Naive thymus-derived CD8-positive, alpha-beta T cell (primary cell): Measurements from ENCODE around the gene ECHS1. TPM values are rescaled to one million over a fixed set of nuclear protein-coding genes. Genes with fewer than 3 reads are reported as not detected.
A peak's percentile ranks its signal among the peaks of the same experiment; 100 is the strongest.
"Not testable (repeated sequence)": the region's sequence is repeated elsewhere in the genome, so short reads cannot be mapped to it uniquely, and the experiment has no call there.

Source experiments
- ATAC-seq, 2 donors: fragments of 150-1000 bp; cut with Tn5 transposase in 1 of 2; sonication (Bioruptor Pico), chemical (Tn5 transposase) in 1 of 2; 1 replicate in 1 of 2; 2 replicates in 1 of 2; pipeline ENCODE4 v1.10.0; 2021; ENCODE audit warnings: mild to moderate bottlenecking in 2 of 2, moderate library complexity in 2 of 2
- POLR2A ChIA-PET: fragments of 350-600 bp; sonication (Branson Sonifier 250); formaldehyde crosslinking; loops from one replicate; lab custom pipeline; 2021; ENCODE audit warnings: antibody characterized with exemption; lab: Charles Lee
- DNase-seq, 10 donors: peaks; one replicate each; pipeline versions ENCODE4 v3.0.0 to v3.0.0-alpha.2; 2020 to 2022
- H3K27ac Mint-ChIP-seq, 10 donors: one replicate each; pipeline ENCODE4 v1.8.0; 2020 to 2022; ENCODE audit warnings: mild to moderate bottlenecking in 10 of 10, mixed read lengths in 10 of 10, moderate library complexity in 4 of 10, inconsistent platforms in 1 of 10
- H3K27me3 Mint-ChIP-seq, 5 donors: one replicate each; pipeline ENCODE4 v1.8.0; 2021 to 2022; ENCODE audit warnings: mixed read lengths in 5 of 5
- H3K36me3 Mint-ChIP-seq, 3 donors: one replicate each; pipeline ENCODE4 v1.8.0; 2020 to 2022; ENCODE audit warnings: mixed read lengths in 3 of 3, mild to moderate bottlenecking in 2 of 3, inconsistent platforms in 1 of 3
- H3K4me1 Mint-ChIP-seq, 4 donors: one replicate each; pipeline ENCODE4 v1.8.0; 2021 to 2022; ENCODE audit warnings: mixed read lengths in 4 of 4
- H3K4me3 Mint-ChIP-seq, 10 donors: one replicate each; pipeline ENCODE4 v1.8.0; 2020 to 2022; ENCODE audit warnings: mild to moderate bottlenecking in 10 of 10, mixed read lengths in 10 of 10, moderate library complexity in 6 of 10, inconsistent platforms in 1 of 10
- H3K9me3 Mint-ChIP-seq, 9 donors: one replicate each; pipeline ENCODE4 v1.8.0; 2020 to 2022; ENCODE audit warnings: mixed read lengths in 9 of 9, mild to moderate bottlenecking in 3 of 9, inconsistent platforms in 1 of 9, moderate library complexity in 1 of 9
- polyA plus RNA-seq, 3 donors: library from polyadenylated mRNA; unstranded; fragments of 300-500 nt; fragmentation: Illumina TruSeq; gene quantifications; one replicate each; pipeline ENCODE4 v1.2.3, GENCODE V29; 2021
- total RNA-seq, 8 experiments: library from RNA in 2 of 8; stranded (reverse) in 2 of 8; gene quantifications; one replicate each; pipeline ENCODE4 v1.2.3 and lab custom pipeline; 2021 to 2026

The ECHS1 gene
- total and polyA plus RNA-seq, 5 experiments from 2014 or later, result 28.3 to 110 (median 103) TPM

DNA sequence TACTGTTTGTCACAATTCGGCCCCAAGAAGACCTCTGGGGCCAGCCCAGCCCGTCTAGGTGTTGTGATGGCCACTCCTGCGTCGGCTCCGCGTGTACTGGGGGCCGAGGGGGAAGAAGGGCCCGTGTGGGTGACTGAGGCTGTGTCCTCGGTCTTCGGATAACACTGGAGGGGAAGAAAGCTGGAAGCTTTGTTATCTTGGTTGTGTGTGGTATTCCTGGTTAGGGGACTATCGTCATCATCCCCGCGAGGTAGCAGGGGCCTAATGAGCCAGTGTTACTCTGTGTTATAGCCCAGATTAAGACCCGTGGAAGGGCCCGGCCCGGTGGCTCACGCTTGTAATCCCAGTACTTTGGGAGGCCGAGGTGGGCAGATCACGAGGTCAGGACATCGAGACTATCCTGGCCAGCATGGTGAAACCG, 21.7 kb upstream of the ECHS1 start:
- peaks cover 23 to 56% (median 41%) of the 10 kb centered on the region in 4 donors for H3K4me1 Mint-ChIP-seq

DNA sequence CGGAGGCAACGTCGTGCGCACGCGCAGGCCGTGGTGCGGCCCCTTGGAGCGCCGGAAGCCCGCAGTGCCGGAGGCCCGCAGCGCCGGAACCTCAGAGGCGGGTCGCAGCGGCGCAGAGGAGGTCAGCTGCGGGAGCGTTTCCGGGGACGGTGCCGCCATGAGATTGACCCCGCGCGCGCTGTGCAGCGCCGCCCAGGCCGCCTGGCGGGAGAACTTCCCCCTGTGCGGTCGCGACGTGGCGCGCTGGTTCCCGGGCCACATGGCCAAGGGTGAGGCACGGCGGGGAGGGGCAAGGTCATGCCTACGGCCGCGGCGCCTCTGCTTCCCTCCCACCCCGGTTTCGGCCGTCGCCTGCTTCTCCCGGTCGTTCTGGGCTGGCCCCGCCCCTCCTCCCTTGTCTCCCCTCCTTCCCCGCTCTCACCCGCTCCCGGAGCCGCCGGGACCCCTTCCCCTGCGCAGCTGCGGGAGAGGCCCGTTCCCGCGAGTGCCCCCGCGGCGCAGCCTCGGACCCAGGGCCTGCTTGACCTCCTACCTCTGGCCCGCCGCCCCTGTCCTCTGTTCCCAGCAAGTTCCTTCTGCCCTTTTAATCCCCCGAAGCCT, 21.0 kb upstream of the ECHS1 start, which contains the start of gene MTG1:
MTG1 (plus strand) TSS at position 94 of the 600 bp plus-strand sequence; CDS start at position 158, 64 bp downstream.
- Mint-ChIP-seq H3K9me3 (no peaks in the 10 kb centered on the region), H3K27ac (peak within 1 kb of the TSS; percentile 85 to 96 (median 92)), H3K4me1 (peaks cover 26 to 60% (median 44%) of the 10 kb centered on the region in 4 donors), H3K36me3 (peaks cover 0 to 32% (median 0%) of the 10 kb centered on the region in 3 donors), H3K27me3 (no peaks in the 10 kb centered on the region), H3K4me3 (peak within 1 kb of the TSS; percentile 82 to 95 (median 92))
- DNase-seq (peak in 9 of 10 donors; percentile 84 to 94 (median 92)), ATAC-seq (peak; percentile 73 to 75)
- POLR2A ChIA-PET, result interaction anchor here (1.0 to 2.0 kb wide), 4 partner anchors 14 to 58 kb away, joined by 4 to 5 read pairs (median 4); partner anchors contain the start of genes CALY and ECHS1

More for the DNA sequence above, 21.7 kb upstream of the ECHS1 start:
- peaks cover 0 to 38% (median 0%) of the 10 kb centered on the region in 3 donors for H3K36me3 Mint-ChIP-seq
- POLR2A ChIA-PET, result interaction anchor here (1.3 to 2.0 kb wide), 3 partner anchors 15 to 22 kb away, joined by 4 to 5 read pairs (median 4); partner anchors contain the start of gene ECHS1
- no peak for ATAC-seq
- peak overlapping the region; percentile 82 to 95 (median 92) for H3K4me3 Mint-ChIP-seq
- no peaks in the 10 kb centered on the region for H3K9me3 Mint-ChIP-seq
- H3K27ac Mint-ChIP-seq, result peak overlapping the region; percentile 85 to 96 (median 92)
- H3K27me3 Mint-ChIP-seq, result no peaks in the 10 kb centered on the region
- DNase-seq, result peak in 1 of 10 donors; percentile 12

DNA sequence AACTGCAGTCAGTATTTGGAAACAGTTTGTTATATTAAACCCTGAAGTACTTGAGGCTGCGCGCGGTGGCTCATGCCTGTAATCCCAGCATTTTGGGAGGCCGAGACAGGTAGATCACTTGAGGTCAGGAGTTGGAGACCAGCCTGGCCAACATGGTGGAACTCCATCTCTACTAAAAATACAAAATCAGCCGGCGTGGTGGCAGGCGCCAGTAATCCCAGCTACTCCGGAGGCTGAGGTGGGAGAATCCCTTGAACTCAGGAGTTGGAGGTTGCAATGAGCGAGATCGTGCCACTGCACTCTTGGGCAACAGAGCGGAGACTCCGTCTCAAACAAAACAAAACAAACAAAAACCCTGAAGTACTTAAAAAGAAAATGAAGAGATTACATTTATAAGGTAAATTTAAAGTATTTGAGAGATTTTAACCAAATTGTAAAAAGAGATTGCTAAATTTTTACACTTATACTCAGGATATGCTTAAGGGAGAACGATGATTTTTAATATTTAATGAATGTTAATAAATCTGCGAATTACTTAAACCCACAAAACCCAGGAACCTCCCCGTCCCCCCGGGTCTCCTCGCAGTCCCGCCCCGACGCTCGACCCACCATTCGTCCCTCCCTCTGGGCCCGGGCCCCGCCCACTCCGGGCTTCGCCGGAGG, 20.4 kb upstream of the ECHS1 start:
- POLR2A ChIA-PET, result interaction anchor here (1.0 to 2.0 kb wide), 4 partner anchors 13 to 58 kb away, joined by 4 to 5 read pairs (median 4); partner anchors contain the start of genes CALY and ECHS1
- Mint-ChIP-seq H3K27ac (peak overlapping the region in 9 of 10 donors; percentile 56 to 93 (median 80)), H3K4me3 (peak overlapping the region; percentile 76 to 95 (median 92)), H3K9me3 (no peaks in the 10 kb centered on the region), H3K27me3 (no peaks in the 10 kb centered on the region), H3K36me3 (peaks cover 0 to 27% (median 0%) of the 10 kb centered on the region in 3 donors), H3K4me1 (peaks cover 30 to 66% (median 50%) of the 10 kb centered on the region in 4 donors)
- DNase-seq (peak in 1 of 10 donors; percentile 98), ATAC-seq (no peak)

DNA sequence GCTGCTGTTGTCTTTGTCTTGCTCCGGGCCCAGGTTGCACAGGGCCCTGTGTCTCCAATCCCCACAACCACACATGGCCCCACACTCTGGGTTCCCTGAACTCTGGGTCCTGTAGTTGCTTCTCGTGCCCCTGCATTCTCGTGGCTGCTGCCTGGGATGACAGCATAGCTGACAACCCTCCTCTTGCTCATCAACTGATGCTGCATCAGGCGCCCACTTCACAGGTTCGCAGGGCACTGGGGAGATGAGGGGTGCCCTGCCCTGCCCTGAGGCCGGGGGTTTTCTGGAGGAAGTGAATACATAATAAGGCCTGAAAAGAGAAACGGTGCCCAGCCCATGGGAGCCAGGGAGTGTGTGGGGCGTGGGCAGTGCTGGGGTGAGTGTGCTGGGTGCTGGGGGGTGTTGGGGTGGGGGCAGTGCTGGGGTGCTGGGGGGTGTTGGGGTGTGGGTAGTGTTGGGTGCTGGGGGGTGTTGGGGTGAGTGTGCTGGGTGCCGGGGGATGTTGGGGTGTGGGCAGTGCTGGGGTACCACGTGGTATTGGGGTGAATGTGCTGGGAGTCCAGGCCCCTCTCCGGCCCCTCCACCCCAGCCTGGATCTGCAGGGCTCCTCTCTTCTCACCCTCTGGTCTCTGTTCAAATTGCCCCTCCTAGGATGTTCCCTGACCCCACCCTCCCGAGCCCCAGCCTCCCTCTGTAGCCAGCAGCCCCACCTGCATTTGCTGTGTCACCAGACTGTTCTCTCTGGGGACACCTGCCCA, 18.8 kb upstream of the ECHS1 start:
- ATAC-seq (no peak), DNase-seq (no peak)
- Mint-ChIP-seq H3K36me3 (peaks cover 0 to 11% (median 0%) of the 10 kb centered on the region in 3 donors), H3K9me3 (no peaks in the 10 kb centered on the region), H3K27me3 (no peaks in the 10 kb centered on the region), H3K4me1 (peaks cover 25 to 67% (median 51%) of the 10 kb centered on the region in 4 donors), H3K27ac (peak overlapping the region in 9 of 10 donors; percentile 41 to 98 (median 86)), H3K4me3 (peak overlapping the region in 3 of 10 donors; percentile 19 to 60 (median 36))
- POLR2A ChIA-PET, result interaction anchor here (0.9 to 4.9 kb wide), 4 partner anchors 13 to 63 kb away, joined by 3 to 58 read pairs (median 14); partner anchors contain the start of genes CALY, ECHS1 and PAOX

DNA sequence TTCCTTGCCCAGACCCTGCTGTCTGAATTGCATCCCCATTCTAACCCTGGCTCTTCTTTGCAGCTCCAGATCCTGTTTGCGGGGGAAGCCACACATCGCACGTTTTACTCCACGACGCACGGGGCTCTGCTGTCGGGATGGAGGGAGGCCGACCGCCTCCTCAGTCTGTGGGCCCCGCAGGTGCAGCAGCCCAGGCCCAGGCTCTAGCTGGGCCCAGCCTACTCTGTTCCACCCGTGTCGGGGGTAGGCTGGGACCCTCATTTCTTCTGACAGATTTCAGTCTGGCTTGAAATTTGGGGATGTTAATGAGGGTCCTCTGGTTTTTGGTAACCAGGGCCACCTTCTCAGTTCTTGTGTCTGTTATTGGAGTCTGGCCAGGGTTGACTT, 18.1 kb upstream of the ECHS1 start:
- DNase-seq, result no peak
- Mint-ChIP-seq H3K36me3 (peaks cover 0 to 4% (median 0%) of the 10 kb centered on the region in 3 donors), H3K4me3 (peak overlapping the region in 8 of 10 donors; percentile 20 to 89 (median 43)), H3K9me3 (no peaks in the 10 kb centered on the region), H3K27ac (peak overlapping the region in 9 of 10 donors; percentile 80 to 98 (median 88)), H3K27me3 (no peaks in the 10 kb centered on the region), H3K4me1 (peaks cover 24 to 67% (median 50%) of the 10 kb centered on the region in 4 donors)
- POLR2A ChIA-PET, result interaction anchor here (0.8 to 4.9 kb wide), 5 partner anchors 12 to 62 kb away, joined by 3 to 58 read pairs (median 14); partner anchors contain the start of genes CALY, ECHS1 and PAOX
- no peak for ATAC-seq

DNA sequence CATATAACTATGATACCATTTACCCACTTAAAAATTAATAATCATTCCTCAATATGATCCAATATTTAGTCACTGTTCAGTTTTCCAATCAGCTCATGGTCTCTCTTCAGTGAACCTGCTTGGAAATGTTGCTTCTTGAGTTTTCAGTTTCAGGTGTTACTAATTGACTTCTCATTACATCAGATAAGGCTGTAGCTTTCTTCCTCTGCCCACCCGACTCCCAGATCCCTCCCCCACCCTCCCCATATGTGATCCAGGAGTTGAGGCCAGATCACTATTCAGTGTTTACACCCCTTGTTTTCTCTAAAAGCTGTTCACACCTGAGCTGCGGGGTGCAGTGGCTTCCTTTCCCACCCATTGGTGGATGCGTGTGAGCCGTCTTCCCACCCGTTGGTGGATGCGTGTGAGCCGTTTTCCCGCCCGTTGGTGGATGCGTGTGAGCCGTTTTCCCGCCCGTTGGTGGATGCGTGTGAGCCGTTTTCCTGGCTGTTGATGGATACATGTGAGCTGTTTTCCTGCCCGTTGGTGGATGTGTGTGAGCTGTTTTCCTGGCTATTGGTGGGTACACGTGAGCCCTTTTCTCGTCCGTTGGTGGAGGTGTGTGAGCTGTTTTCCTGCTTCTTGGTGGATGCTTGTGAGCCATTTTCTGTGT, 17.6 kb upstream of the ECHS1 start:
- H3K36me3 Mint-ChIP-seq, result peaks cover 0 to 3% (median 0%) of the 10 kb centered on the region in 3 donors
- POLR2A ChIA-PET, result interaction anchor here (0.8 to 4.9 kb wide), 9 partner anchors 12 to 127 kb away, joined by 3 to 58 read pairs (median 7); partner anchors contain the start of genes CALY, ECHS1, FUOM and PAOX
- H3K4me3 Mint-ChIP-seq, result peak overlapping the region in 7 of 10 donors; percentile 22 to 94 (median 88)
- H3K27ac Mint-ChIP-seq, result peak overlapping the region; percentile 88 to 99 (median 96)
- no peaks in the 10 kb centered on the region for H3K27me3 Mint-ChIP-seq
- H3K9me3 Mint-ChIP-seq, result no peaks in the 10 kb centered on the region
- peaks cover 24 to 64% (median 46%) of the 10 kb centered on the region in 4 donors for H3K4me1 Mint-ChIP-seq
- ATAC-seq (no peak), DNase-seq (no peak)

DNA sequence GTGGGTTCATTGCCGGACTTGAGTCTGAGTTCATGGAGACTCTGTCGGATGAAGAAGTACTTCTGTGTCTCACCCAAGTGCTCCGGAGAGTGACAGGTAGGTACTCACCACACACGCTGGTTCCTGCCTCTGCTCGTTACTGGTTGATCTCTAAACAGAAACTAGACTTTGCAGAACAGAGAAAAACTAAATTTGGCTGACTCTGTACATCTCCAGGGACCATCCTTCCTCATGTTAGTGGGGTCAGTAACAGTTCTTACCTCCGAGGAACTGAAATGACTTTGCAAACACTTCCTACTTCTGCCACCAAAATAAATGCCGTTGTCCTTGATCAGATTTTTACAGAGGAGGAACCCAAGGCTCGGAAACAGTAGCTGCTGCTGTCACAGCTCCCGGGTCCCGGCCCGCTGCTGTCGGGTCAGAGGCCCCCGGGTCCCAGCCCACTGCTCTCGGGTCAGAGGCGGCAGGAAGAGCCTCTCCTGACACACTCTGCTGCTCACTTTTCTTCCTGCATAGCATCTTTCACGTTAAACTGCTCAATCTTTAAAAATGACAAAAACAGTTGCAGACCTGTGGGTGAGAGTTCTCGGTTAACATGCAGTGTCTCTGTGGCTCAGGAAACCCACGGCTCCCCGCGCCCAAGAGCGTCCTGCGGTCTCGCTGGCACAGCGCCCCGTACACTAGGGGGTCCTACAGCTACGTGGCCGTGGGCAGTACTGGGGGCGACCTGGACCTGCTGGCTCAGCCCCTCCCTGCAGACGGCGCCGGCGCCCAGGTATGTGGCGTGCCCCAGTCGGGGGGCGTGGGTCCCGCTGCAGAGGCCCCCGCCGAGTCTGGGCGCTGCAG, 16.0 kb upstream of the ECHS1 start:
- Mint-ChIP-seq H3K9me3 (no peaks in the 10 kb centered on the region), H3K36me3 (peaks cover 0 to 3% (median 2%) of the 10 kb centered on the region in 3 donors), H3K27ac (peak overlapping the region; percentile 93 to 99 (median 96)), H3K4me3 (peak overlapping the region; percentile 73 to 94 (median 87)), H3K4me1 (peaks cover 16 to 53% (median 34%) of the 10 kb centered on the region in 4 donors), H3K27me3 (no peaks in the 10 kb centered on the region)
- ATAC-seq, result peak; percentile 54 to 63
- POLR2A ChIA-PET, result interaction anchor here (0.8 to 4.9 kb wide), 6 partner anchors 10 to 60 kb away, joined by 3 to 58 read pairs (median 12); partner anchors contain the start of genes CALY, ECHS1, FUOM and PAOX
- peak in 5 of 10 donors; percentile 28 to 59 (median 55) for DNase-seq

DNA sequence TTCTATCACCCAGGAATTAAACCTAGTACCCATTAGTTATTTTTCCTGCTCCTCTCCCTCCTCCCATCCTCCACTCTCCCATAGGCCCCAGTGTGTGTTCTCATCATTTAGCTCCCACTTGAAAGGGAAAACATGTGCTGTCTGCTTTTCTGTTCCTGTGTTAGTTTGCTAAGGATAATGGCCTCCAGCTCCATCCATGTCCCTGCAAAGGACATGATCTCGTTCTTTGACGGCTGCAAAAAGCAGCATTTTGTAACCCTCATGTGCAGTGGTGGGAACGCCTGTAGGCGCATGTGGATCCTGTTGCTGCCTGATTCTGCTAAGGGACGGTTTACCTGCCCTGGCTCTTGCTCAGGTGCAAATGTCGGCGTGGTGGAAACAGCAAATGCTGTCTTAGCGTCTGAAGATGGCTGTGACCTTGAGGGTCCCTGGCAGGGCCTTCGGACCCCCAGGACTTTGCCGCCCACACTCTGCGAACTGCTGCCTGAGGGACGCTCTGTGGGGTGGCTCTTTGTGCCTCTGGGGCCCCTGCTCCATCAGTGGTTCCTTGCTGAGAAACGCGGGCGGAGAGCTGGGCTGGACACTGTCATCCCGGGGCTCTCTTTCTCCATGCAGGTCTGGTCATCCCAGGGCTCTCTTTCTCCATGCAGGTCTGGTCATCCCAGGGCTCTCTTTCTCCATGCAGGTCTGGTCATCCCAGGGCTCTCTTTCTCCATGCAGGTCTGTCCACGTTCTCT, 15.2 kb upstream of the ECHS1 start:
- ATAC-seq (no peak), DNase-seq (no peak)
- POLR2A ChIA-PET, result interaction anchor here (0.8 to 4.9 kb wide), 6 partner anchors 9 to 52 kb away, joined by 3 to 58 read pairs (median 9); partner anchors contain the start of genes CALY, ECHS1, FUOM and PAOX
- H3K4me1 Mint-ChIP-seq, result peaks cover 16 to 48% (median 33%) of the 10 kb centered on the region in 4 donors
- peaks cover 0 to 3% (median 2%) of the 10 kb centered on the region in 3 donors for H3K36me3 Mint-ChIP-seq
- H3K27me3 Mint-ChIP-seq, result no peaks in the 10 kb centered on the region
- peak overlapping the region; percentile 93 to 99 (median 96) for H3K27ac Mint-ChIP-seq
- H3K4me3 Mint-ChIP-seq, result peak overlapping the region; percentile 73 to 94 (median 87)
- H3K9me3 Mint-ChIP-seq, result no peaks in the 10 kb centered on the region

DNA sequence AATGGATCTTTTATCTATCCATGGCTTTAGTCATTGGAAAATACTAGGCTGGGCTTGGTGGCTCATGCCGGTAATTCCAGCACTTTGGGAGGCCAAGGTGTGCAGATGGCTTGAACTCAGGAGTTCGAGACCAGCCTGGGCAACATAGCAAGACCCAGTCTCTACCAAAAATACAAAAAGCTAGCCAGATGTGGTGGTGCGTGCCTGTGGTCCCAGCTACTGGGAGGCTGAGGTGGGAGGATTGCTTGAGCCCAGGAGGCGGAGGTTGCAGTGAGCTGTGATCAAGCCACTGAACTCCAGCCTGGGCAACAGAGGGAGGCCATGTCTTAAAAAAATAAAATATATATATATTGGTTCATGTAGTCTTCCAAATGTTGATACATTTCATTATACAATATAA, 13.8 kb upstream of the ECHS1 start:
- H3K27ac Mint-ChIP-seq, H3K27me3 Mint-ChIP-seq, H3K9me3 Mint-ChIP-seq, DNase-seq, H3K36me3 Mint-ChIP-seq, H3K4me3 Mint-ChIP-seq, ATAC-seq: not testable (repeated sequence)
- H3K4me1 Mint-ChIP-seq, result peaks cover 16 to 39% (median 32%) of the 10 kb centered on the region in 4 donors
- POLR2A ChIA-PET, result interaction anchor here (4.9 kb wide), 1 partner anchor 8 kb away, joined by 58 read pairs; the partner anchor contains the start of gene PAOX

DNA sequence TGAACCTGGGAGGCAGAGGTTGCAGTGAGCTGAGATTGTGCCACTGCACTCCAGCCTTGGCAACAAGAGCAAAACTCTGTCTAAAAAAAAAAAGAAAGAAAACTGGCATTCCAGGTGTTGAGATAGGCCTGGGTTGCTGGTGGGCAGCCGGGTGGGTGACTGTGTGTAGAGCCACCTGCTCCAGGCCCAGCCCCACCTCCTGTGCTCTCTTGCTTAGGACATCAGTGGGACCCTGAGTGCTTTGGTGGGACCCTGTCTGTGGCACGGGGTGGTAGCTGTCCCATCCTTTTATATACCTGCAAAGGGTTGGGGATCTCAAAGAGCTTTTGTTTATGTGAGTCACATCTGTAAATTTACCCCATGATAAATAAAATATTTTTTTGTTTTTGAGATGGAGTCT, 12.1 kb upstream of the ECHS1 start:
- Mint-ChIP-seq H3K27ac (no peak overlapping the region), H3K4me1 (peaks cover 9 to 39% (median 24%) of the 10 kb centered on the region in 4 donors), H3K4me3 (no peak overlapping the region), H3K36me3 (peaks cover 0 to 9% (median 5%) of the 10 kb centered on the region in 3 donors), H3K27me3 (no peaks in the 10 kb centered on the region), H3K9me3 (no peaks in the 10 kb centered on the region)
- POLR2A ChIA-PET, result no interaction called here
- no peak for DNase-seq
- ATAC-seq, result no peak
